SK-N-SH treated with all-trans-retinoic acid at 6 μM for 48 hours (cell line): ENCODE measurements around the gene TRIP11.

Experiments used
- ARNTL ChIP-seq: fragments of 450-650 bp; formaldehyde crosslinking; IDR thresholded peaks from 2 replicates; pipeline ENCODE4 v1.5.0; 2020; ENCODE audit warnings: low read depth, mild to moderate bottlenecking, moderate library complexity, borderline replicate concordance
- ESRRG ChIP-seq: fragments of 250-450 bp; sonication (Bioruptor Pico); IDR thresholded peaks from 2 replicates; pipeline ENCODE4 v1.6.1; 2021; ENCODE audit warnings: mild to moderate bottlenecking
- OSR1 ChIP-seq: fragments of 250-450 bp; sonication (Bioruptor Pico); IDR thresholded peaks from 2 replicates; pipeline ENCODE4 v1.8.0; 2022; ENCODE audit warnings: moderate library complexity, mild to moderate bottlenecking, inconsistent platforms
- RARB ChIP-seq: fragments of 250-450 bp; sonication (Bioruptor Pico); IDR thresholded peaks from 2 replicates; pipeline ENCODE4 v1.8.0; 2021; ENCODE audit warnings: mild to moderate bottlenecking, moderate library complexity
- TOX ChIP-seq: fragments of 250-450 bp; sonication (Bioruptor Pico); IDR thresholded peaks from 2 replicates; pipeline ENCODE4 v1.8.0; 2021; ENCODE audit warnings: mild to moderate bottlenecking, moderate library complexity, borderline replicate concordance
- ZC3H10 ChIP-seq: fragments of 250-450 bp; sonication (Bioruptor Pico); IDR thresholded peaks from 2 replicates; pipeline ENCODE4 v1.5.1; 2021; ENCODE audit warnings: mild to moderate bottlenecking, moderate library complexity
- ZFP3 ChIP-seq: fragments of 250-450 bp; sonication (Bioruptor Pico); IDR thresholded peaks from 2 replicates; pipeline ENCODE4 v1.5.0; 2020; ENCODE audit warnings: mild to moderate bottlenecking, moderate library complexity
- ZFP30 ChIP-seq: fragments of 450-650 bp; formaldehyde crosslinking; IDR thresholded peaks from 2 replicates; pipeline ENCODE4 v1.5.0; 2022; ENCODE audit warnings: mild to moderate bottlenecking, moderate library complexity
- TF ChIP-seq, protein P1 (sequence below): fragments of 250-450 bp; sonication (Bioruptor Pico); IDR thresholded peaks from 2 replicates; pipeline ENCODE4 v1.5.1; 2020; ENCODE audit warnings: low read depth, mild to moderate bottlenecking, moderate library complexity
- TF ChIP-seq, protein P2 (sequence below): fragments of 250-450 bp; sonication (Bioruptor Pico); IDR thresholded peaks from 2 replicates; pipeline ENCODE4 v1.5.1; 2021; ENCODE audit warnings: mild to moderate bottlenecking, moderate library complexity

- no peak for TF ChIP-seq ESRRG (CRISPR knock-in tag)
- no peak for TF ChIP-seq ARNTL (CRISPR knock-in tag)
- TF ChIP-seq RARB (CRISPR knock-in tag) = no peak
- no peak for TF ChIP-seq ZFP30
- TF ChIP-seq, protein P1, sequence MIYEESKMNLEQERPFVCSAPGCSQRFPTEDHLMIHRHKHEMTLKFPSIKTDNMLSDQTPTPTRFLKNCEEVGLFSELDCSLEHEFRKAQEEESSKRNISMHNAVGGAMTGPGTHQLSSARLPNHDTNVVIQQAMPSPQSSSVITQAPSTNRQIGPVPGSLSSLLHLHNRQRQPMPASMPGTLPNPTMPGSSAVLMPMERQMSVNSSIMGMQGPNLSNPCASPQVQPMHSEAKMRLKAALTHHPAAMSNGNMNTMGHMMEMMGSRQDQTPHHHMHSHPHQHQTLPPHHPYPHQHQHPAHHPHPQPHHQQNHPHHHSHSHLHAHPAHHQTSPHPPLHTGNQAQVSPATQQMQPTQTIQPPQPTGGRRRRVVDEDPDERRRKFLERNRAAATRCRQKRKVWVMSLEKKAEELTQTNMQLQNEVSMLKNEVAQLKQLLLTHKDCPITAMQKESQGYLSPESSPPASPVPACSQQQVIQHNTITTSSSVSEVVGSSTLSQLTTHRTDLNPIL (CRISPR knock-in tag) = no peak
- TF ChIP-seq TOX = no peak
- TF ChIP-seq, protein P2, sequence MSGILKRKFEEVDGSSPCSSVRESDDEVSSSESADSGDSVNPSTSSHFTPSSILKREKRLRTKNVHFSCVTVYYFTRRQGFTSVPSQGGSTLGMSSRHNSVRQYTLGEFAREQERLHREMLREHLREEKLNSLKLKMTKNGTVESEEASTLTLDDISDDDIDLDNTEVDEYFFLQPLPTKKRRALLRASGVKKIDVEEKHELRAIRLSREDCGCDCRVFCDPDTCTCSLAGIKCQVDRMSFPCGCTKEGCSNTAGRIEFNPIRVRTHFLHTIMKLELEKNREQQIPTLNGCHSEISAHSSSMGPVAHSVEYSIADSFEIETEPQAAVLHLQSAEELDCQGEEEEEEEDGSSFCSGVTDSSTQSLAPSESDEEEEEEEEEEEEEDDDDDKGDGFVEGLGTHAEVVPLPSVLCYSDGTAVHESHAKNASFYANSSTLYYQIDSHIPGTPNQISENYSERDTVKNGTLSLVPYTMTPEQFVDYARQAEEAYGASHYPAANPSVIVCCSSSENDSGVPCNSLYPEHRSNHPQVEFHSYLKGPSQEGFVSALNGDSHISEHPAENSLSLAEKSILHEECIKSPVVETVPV (CRISPR knock-in tag) = no peak
- no peak for TF ChIP-seq OSR1 (CRISPR knock-in tag)
- TF ChIP-seq ZFP3 (CRISPR knock-in tag) = no peak
- TF ChIP-seq ZC3H10 (CRISPR knock-in tag) = no peak
Observed at GRCh38 chr14:92010644-92011043, 29.2 kb downstream of the TRIP11 start.
